ENCODE results near the gene GIT1. TPM values are rescaled to one million over a fixed set of nuclear protein-coding genes. Genes with fewer than 3 reads are reported as not detected.

Gene GIT1
- total and polyA plus RNA-seq, 2 experiments from 2014 or later, result 15.9 to 60.9 TPM

- H3K27me3 ChIP-seq (ENCODE audit: insufficient read depth), result peaks cover 51% of the 10 kb centered on the region
- H3K4me3 Mint-ChIP-seq, result peak overlapping the region; percentile 81
- H3K4me1 ChIP-seq (ENCODE audit: insufficient read depth), result peaks cover 11% of the 10 kb centered on the region
- H3K27ac ChIP-seq (ENCODE audit: low read depth), result no peak overlapping the region
- H3F3A ChIP-seq (replicated peaks; ENCODE audit: low read depth), result peaks cover 23% of the 10 kb centered on the region
- peak overlapping the region; percentile 86 for H3K4me2 ChIP-seq
- peak overlapping the region; percentile 87 for H3K4me3 ChIP-seq
- no peak for DNase-seq (ENCODE audit: low spot score)
- H3K27ac Mint-ChIP-seq, result no peak overlapping the region
- peaks cover 50% of the 10 kb centered on the region for H3K27me3 Mint-ChIP-seq (ENCODE audit: insufficient read depth, low read depth, poor library complexity)
- TF ChIP-seq ZNF114 (CRISPR knock-in tag; IDR thresholded peaks at IDR 0.05) (no peak), CTCF (conservative IDR thresholded peaks at IDR 0.05; ENCODE audit: low read depth in 2 of 2) (no peak), JUNB (IDR thresholded peaks at IDR 0.05; ENCODE audit: unreplicated experiment) (no peak), CREB1 (CRISPR knock-in tag; IDR thresholded peaks at IDR 0.05; ENCODE audit: low read depth) (no peak), ZNF331 (CRISPR knock-in tag; IDR thresholded peaks at IDR 0.05; ENCODE audit: low read depth) (no peak)
- TF ChIP-seq, protein P1, sequence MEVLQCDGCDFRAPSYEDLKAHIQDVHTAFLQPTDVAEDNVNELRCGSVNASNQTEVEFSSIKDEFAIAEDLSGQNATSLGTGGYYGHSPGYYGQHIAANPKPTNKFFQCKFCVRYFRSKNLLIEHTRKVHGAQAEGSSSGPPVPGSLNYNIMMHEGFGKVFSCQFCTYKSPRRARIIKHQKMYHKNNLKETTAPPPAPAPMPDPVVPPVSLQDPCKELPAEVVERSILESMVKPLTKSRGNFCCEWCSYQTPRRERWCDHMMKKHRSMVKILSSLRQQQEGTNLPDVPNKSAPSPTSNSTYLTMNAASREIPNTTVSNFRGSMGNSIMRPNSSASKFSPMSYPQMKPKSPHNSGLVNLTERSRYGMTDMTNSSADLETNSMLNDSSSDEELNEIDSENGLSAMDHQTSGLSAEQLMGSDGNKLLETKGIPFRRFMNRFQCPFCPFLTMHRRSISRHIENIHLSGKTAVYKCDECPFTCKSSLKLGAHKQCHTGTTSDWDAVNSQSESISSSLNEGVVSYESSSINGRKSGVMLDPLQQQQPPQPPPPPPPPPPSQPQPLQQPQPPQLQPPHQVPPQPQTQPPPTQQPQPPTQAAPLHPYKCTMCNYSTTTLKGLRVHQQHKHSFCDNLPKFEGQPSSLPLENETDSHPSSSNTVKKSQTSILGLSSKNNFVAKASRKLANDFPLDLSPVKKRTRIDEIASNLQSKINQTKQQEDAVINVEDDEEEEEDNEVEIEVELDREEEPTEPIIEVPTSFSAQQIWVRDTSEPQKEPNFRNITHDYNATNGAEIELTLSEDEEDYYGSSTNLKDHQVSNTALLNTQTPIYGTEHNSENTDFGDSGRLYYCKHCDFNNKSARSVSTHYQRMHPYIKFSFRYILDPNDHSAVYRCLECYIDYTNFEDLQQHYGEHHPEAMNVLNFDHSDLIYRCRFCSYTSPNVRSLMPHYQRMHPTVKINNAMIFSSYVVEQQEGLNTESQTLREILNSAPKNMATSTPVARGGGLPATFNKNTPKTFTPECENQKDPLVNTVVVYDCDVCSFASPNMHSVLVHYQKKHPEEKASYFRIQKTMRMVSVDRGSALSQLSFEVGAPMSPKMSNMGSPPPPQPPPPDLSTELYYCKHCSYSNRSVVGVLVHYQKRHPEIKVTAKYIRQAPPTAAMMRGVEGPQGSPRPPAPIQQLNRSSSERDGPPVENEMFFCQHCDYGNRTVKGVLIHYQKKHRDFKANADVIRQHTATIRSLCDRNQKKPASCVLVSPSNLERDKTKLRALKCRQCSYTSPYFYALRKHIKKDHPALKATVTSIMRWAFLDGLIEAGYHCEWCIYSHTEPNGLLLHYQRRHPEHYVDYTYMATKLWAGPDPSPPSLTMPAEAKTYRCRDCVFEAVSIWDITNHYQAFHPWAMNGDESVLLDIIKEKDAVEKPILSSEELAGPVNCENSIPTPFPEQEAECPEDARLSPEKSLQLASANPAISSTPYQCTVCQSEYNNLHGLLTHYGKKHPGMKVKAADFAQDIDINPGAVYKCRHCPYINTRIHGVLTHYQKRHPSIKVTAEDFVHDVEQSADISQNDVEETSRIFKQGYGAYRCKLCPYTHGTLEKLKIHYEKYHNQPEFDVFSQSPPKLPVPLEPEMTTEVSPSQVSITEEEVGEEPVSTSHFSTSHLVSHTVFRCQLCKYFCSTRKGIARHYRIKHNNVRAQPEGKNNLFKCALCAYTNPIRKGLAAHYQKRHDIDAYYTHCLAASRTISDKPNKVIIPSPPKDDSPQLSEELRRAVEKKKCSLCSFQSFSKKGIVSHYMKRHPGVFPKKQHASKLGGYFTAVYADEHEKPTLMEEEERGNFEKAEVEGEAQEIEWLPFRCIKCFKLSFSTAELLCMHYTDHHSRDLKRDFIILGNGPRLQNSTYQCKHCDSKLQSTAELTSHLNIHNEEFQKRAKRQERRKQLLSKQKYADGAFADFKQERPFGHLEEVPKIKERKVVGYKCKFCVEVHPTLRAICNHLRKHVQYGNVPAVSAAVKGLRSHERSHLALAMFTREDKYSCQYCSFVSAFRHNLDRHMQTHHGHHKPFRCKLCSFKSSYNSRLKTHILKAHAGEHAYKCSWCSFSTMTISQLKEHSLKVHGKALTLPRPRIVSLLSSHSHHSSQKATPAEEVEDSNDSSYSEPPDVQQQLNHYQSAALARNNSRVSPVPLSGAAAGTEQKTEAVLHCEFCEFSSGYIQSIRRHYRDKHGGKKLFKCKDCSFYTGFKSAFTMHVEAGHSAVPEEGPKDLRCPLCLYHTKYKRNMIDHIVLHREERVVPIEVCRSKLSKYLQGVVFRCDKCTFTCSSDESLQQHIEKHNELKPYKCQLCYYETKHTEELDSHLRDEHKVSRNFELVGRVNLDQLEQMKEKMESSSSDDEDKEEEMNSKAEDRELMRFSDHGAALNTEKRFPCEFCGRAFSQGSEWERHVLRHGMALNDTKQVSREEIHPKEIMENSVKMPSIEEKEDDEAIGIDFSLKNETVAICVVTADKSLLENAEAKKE (CRISPR knock-in tag; IDR thresholded peaks at IDR 0.05), result no peak
- TF ChIP-seq, protein P2, sequence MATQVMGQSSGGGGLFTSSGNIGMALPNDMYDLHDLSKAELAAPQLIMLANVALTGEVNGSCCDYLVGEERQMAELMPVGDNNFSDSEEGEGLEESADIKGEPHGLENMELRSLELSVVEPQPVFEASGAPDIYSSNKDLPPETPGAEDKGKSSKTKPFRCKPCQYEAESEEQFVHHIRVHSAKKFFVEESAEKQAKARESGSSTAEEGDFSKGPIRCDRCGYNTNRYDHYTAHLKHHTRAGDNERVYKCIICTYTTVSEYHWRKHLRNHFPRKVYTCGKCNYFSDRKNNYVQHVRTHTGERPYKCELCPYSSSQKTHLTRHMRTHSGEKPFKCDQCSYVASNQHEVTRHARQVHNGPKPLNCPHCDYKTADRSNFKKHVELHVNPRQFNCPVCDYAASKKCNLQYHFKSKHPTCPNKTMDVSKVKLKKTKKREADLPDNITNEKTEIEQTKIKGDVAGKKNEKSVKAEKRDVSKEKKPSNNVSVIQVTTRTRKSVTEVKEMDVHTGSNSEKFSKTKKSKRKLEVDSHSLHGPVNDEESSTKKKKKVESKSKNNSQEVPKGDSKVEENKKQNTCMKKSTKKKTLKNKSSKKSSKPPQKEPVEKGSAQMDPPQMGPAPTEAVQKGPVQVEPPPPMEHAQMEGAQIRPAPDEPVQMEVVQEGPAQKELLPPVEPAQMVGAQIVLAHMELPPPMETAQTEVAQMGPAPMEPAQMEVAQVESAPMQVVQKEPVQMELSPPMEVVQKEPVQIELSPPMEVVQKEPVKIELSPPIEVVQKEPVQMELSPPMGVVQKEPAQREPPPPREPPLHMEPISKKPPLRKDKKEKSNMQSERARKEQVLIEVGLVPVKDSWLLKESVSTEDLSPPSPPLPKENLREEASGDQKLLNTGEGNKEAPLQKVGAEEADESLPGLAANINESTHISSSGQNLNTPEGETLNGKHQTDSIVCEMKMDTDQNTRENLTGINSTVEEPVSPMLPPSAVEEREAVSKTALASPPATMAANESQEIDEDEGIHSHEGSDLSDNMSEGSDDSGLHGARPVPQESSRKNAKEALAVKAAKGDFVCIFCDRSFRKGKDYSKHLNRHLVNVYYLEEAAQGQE (IDR thresholded peaks at IDR 0.05; ENCODE audit: unreplicated experiment), result no peak
- ATAC-seq, result no peak
- H3K36me3 ChIP-seq (ENCODE audit: insufficient read depth), result no peaks in the 10 kb centered on the region
- H3K9me2 ChIP-seq (ENCODE audit: insufficient read depth), result no peaks in the 10 kb centered on the region
- peaks cover 7% of the 10 kb centered on the region; the same call in 2 of the 3 replicates for H3K36me3 Mint-ChIP-seq (ENCODE audit: low read depth)
- peaks cover 8% of the 10 kb centered on the region for H4K20me1 ChIP-seq (replicated peaks; ENCODE audit: insufficient read depth)
- peak overlapping the region; percentile 94 for H2AFZ ChIP-seq
- H3K79me2 ChIP-seq (replicated peaks; ENCODE audit: insufficient read depth), result no peaks in the 10 kb centered on the region
- H3K9me3 Mint-ChIP-seq, result no peaks in the 10 kb centered on the region
- peaks cover 16% of the 10 kb centered on the region for H3K4me1 Mint-ChIP-seq
These were observed 20.1 kb downstream of the GIT1 start for GRCh38 chr17:29569245-29569950.

Measured in GM23338 (cell line).